K562 (cell line): Measurements from ENCODE around the gene KCP. TPM values are rescaled to one million over a fixed set of nuclear protein-coding genes. Genes with fewer than 3 reads are reported as not detected.
A peak's percentile ranks its signal among the peaks of the same experiment; 100 is the strongest.

ENCODE experiments used
- ATAC-seq: fragments of 200-7000 bp; cut with Tn5 transposase; 3 replicates; pipeline ENCODE4 v1.9.1; 2020; ENCODE audit warnings: moderate library complexity
- BruUV-seq: library from RNA; stranded (reverse); fragments of 400-500 nt; replicated peaks from 2 replicates; lab custom pipeline; 2021; lab: Mats Ljungman, UMichigan
- CTCF ChIA-PET: fragments of 300-600 bp; formaldehyde crosslinking; extraction: SDS; loops from one replicate; lab custom pipeline; 2021; ENCODE audit warnings: low intra/inter-chr PET ratio; lab: Yijun Ruan, JAX
- POLR2A ChIA-PET: fragments of 300-600, 350-650 bp; sonication (Branson Sonifier 250); formaldehyde crosslinking; extraction: SDS; loops from one replicate; lab custom pipeline; 2021; ENCODE audit warnings: antibody characterized with exemption, inconsistent platforms; lab: Yijun Ruan, JAX
- DNase-seq, 4 experiments: peaks; one replicate each; pipeline versions ENCODE4 v3.0.0 to v3.0.0-alpha.2; 2011 to 2018; ENCODE audit warnings: low spot score in 3 of 4, mixed read lengths in 3 of 4; ENCODE audit errors: extremely low read depth in 1 of 4
- FAIRE-seq: peaks from 2 replicates; lab custom pipeline; 2011; peaks lifted over from hg19 to GRCh38; lab: Jason Lieb, UNC
- H2AFZ ChIP-seq: 2 replicates; pipeline ENCODE4 v1.6.0; 2011; ENCODE audit warnings: low read depth, low read length, control low read depth, inconsistent platforms
- H3K27ac ChIP-seq: fragments of 200-600 bp; 3 replicates; pipeline ENCODE4 v1.8.0; 2011; ENCODE audit warnings: low read depth, mild to moderate bottlenecking, control low read depth, inconsistent platforms, low read length, moderate library complexity, mixed read lengths; ENCODE audit errors: extremely low read depth
- H3K27me3 ChIP-seq, 2 experiments: fragments of 300-600 bp in 1 of 2; 2 replicates in 1 of 2; 3 replicates in 1 of 2; pipeline versions ENCODE4 v1.6.0 to v1.8.0; 2011; ENCODE audit warnings: inconsistent platforms in 2 of 2, low read length in 2 of 2, mild to moderate bottlenecking in 1 of 2, mixed read lengths in 1 of 2, moderate library complexity in 1 of 2; ENCODE audit not compliant: control insufficient read depth in 2 of 2, insufficient read depth in 2 of 2
- H3K36me3 ChIP-seq: fragments of 300-600 bp; 3 replicates; pipeline ENCODE4 v1.8.0; 2011; ENCODE audit warnings: mild to moderate bottlenecking, low read length, inconsistent platforms; ENCODE audit not compliant: control insufficient read depth, insufficient read depth
- H3K4me1 ChIP-seq, 2 experiments: fragments of 200-600 bp in 1 of 2; replicated peaks in 1 of 2; 2 replicates in 1 of 2; 3 replicates in 1 of 2; pipeline versions ENCODE4 v1.5.1 to v1.8.0; 2011; ENCODE audit warnings: inconsistent platforms in 2 of 2, low read length in 2 of 2, mild to moderate bottlenecking in 1 of 2, mixed read lengths in 1 of 2, moderate library complexity in 1 of 2; ENCODE audit not compliant: control insufficient read depth in 2 of 2, insufficient read depth in 2 of 2
- H3K4me2 ChIP-seq: 2 replicates; pipeline ENCODE4 v1.6.1; 2011; ENCODE audit warnings: low read length, control low read depth, inconsistent platforms, mixed read lengths; ENCODE audit not compliant: insufficient read depth
- H3K4me3 ChIP-seq: fragments of 200-600 bp; sonication (generic), shearing (Covaris generic); 2 replicates; pipeline ENCODE4 v1.5.1; 2016; ENCODE audit warnings: control low read depth, inconsistent platforms
- H3K79me2 ChIP-seq: fragments of 200-600 bp; 3 replicates; pipeline ENCODE4 v1.8.0; 2011; ENCODE audit warnings: low read length, inconsistent platforms; ENCODE audit not compliant: control insufficient read depth, insufficient read depth
- H3K9ac ChIP-seq, 2 experiments: 2 replicates each; pipeline versions ENCODE4 v1.6.0 to v1.6.1; 2011; ENCODE audit warnings: low read depth in 2 of 2, low read length in 2 of 2, control low read depth in 1 of 2, inconsistent platforms in 1 of 2, mild to moderate bottlenecking in 1 of 2, mixed read lengths in 1 of 2; ENCODE audit not compliant: insufficient read depth in 1 of 2
- H3K9me1 ChIP-seq: one replicate; pipeline ENCODE4 v1.6.0; 2011; ENCODE audit warnings: inconsistent platforms, mild to moderate bottlenecking, low read length, moderate library complexity; ENCODE audit not compliant: control insufficient read depth, insufficient read depth
- H3K9me3 ChIP-seq: replicated peaks from 2 replicates; pipeline ENCODE4 v1.5.1; 2011; ENCODE audit warnings: low read depth, low read length, inconsistent platforms; ENCODE audit not compliant: control insufficient read depth, insufficient read depth
- H4K20me1 ChIP-seq: replicated peaks from 2 replicates; pipeline ENCODE4 v1.6.1; 2011; ENCODE audit warnings: low read length, inconsistent platforms, mixed read lengths; ENCODE audit not compliant: control insufficient read depth, insufficient read depth
- NFIC ChIP-seq: fragments of 450-650 bp; IDR thresholded peaks from 2 replicates; pipeline ENCODE4 v1.6.1; 2017; ENCODE audit warnings: mild to moderate bottlenecking, inconsistent platforms
- POLR3G ChIP-seq: IDR thresholded peaks from 2 replicates; pipeline ENCODE4 v1.6.1; 2011; ENCODE audit not compliant: insufficient read length, insufficient replicate concordance; ENCODE audit errors: extremely low read depth
- ZKSCAN1 ChIP-seq: fragments of 150-350 bp; IDR thresholded peaks from 2 replicates; pipeline ENCODE4 v1.6.1; 2016; ENCODE audit warnings: low read depth, low read length
- ZNF146 ChIP-seq: IDR thresholded peaks from one replicate; pipeline ENCODE4 v1.6.1; 2018; ENCODE audit warnings: missing compliant biosample characterization; ENCODE audit not compliant: unreplicated experiment
- ZNF444 ChIP-seq: fragments of 250-450 bp; sonication (Bioruptor Pico); IDR thresholded peaks from 2 replicates; pipeline ENCODE4 v1.4.0; 2020; ENCODE audit warnings: mild to moderate bottlenecking, moderate library complexity
- WGBS: fragments of 100-300 bp; shearing (Covaris generic); methylation state at CpG from one replicate; pipeline ENCODE4 v1.1.6; 2016; ENCODE audit warnings: low coverage, mixed read lengths; ENCODE audit not compliant: insufficient coverage; ENCODE audit errors: missing lambda C conversion rate; 5-methylcytosine and 5-hydroxymethylcytosine counted together
- in situ Hi-C: fragments of 300-500 bp; cut with MboI; formaldehyde crosslinking; loops from 4 replicates; pipeline ENCODE4 v1.15.0; 2018; ENCODE audit warnings: inconsistent platforms, mixed read lengths
- intact Hi-C: fragments of 100-400 bp; cut with micrococcal nuclease; formaldehyde crosslinking; loops from 2 replicates; pipeline ENCODE4 v1.14.2; 2022
- polyA plus RNA-seq, 8 experiments: library from polyadenylated mRNA; depleted of rRNA in 4 of 8; stranded (reverse) in 5 of 8; unstranded in 3 of 8; fragments of >200 nt; fragmentation: Nextera tagmentation in 2 of 8; fragmentation: Illumina TruSeq in 1 of 8; extraction: Ambion mirVana in 2 of 8; extraction: Trizol in 1 of 8; gene quantifications; 2 replicates each; pipeline versions ENCODE4 v1.2.1 to v1.2.3, GENCODE V29; 2011 to 2014; ENCODE audit warnings: inconsistent platforms in 1 of 8, missing spikeins in 1 of 8
- total RNA-seq, 7 experiments: library from RNA; depleted of rRNA in 6 of 7; stranded (reverse); fragments of >200 nt in 6 of 7; fragmentation: Illumina TruSeq in 2 of 7; extraction: Trizol in 2 of 7; gene quantifications; 2 replicates each; pipeline versions ENCODE4 v1.2.1 to v1.2.3, GENCODE V29; 2011 to 2021; ENCODE audit warnings: low replicate concordance in 1 of 7
- TF ChIP-seq, protein P1 (sequence below): fragments of 250-450 bp; sonication (Bioruptor Pico); IDR thresholded peaks from 2 replicates; pipeline ENCODE4 v1.8.0; 2021; ENCODE audit warnings: moderate library complexity, mild to moderate bottlenecking, inconsistent platforms
- TF ChIP-seq, protein P2 (sequence below): sonication (generic); formaldehyde crosslinking; IDR thresholded peaks from 2 replicates; pipeline ENCODE4 v1.8.0; 2022; ENCODE audit warnings: missing genetic modification reagents, mild to moderate bottlenecking, moderate library complexity, borderline replicate concordance

KCP gene
- total and polyA plus RNA-seq, 9 of the 15 experiments (the other 6 are each of a cell fraction or from before 2014, with no cell fraction given) = 0.06 to 0.17 (median 0.12) TPM; not detected in 3

DNA sequence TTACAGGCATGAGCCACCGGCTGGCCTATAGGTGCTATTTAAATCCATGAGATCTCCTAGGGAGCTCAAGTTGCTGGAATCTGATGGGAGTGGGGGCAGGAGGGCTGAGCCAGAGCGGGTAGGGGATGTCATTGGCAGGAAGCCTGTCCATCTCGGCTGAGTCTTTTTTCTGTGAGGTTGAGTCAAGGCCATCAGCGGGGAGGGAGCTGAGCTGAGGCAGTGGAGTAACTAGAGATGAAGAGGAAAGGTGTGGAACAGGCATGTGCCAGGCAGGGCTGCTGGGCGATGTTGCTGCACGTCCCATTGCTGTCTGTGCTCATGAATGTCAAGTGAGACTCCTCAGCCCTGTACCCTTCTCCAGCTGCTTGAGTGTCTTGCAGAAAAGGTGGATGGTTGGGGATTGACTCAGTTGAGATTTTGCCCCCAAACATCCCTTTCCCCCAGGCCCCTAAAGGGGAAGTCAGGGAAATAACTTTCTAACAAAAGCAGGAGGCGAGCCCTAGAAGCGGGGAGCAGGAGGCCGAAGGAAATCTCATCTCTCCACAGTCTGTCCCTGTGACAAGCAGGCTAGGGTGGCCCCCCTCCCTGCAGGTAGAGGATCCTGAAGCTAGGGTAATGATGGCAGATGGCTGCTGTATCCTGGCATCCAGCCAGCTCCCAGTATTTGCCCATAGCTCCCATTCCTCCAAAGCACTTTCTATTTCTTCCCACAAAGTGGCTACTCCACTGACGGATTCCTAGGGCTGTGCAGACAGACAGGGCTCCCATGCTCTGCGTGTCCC, 42.5 kb downstream of the KCP start:
- H3K79me2 ChIP-seq = peaks cover 36% of the 10 kb centered on the region
- H3K9ac ChIP-seq = no peak overlapping the region
- no peak overlapping the region for H3K4me2 ChIP-seq
- BruUV-seq = no TSS peak
- TF ChIP-seq POLR3G (no peak), ZNF146 (CRISPR knock-in tag) (no peak), ZKSCAN1 (no peak), ZNF444 (CRISPR knock-in tag) (no peak), NFIC (peak; percentile 85)
- TF ChIP-seq, protein P1, sequence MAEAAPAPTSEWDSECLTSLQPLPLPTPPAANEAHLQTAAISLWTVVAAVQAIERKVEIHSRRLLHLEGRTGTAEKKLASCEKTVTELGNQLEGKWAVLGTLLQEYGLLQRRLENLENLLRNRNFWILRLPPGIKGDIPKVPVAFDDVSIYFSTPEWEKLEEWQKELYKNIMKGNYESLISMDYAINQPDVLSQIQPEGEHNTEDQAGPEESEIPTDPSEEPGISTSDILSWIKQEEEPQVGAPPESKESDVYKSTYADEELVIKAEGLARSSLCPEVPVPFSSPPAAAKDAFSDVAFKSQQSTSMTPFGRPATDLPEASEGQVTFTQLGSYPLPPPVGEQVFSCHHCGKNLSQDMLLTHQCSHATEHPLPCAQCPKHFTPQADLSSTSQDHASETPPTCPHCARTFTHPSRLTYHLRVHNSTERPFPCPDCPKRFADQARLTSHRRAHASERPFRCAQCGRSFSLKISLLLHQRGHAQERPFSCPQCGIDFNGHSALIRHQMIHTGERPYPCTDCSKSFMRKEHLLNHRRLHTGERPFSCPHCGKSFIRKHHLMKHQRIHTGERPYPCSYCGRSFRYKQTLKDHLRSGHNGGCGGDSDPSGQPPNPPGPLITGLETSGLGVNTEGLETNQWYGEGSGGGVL (CRISPR knock-in tag) = no peak
- TF ChIP-seq, protein P2, sequence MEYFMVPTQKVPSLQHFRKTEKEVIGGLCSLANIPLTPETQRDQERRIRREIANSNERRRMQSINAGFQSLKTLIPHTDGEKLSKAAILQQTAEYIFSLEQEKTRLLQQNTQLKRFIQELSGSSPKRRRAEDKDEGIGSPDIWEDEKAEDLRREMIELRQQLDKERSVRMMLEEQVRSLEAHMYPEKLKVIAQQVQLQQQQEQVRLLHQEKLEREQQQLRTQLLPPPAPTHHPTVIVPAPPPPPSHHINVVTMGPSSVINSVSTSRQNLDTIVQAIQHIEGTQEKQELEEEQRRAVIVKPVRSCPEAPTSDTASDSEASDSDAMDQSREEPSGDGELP = 0 out of 2 replicates have a peak, but pooled peaks have one; percentile 15
- peaks cover 45% of the 10 kb centered on the region for H3K36me3 ChIP-seq
- peaks cover 0 to 28% of the 10 kb centered on the region in 2 experiments; a peak in 2 of 5 replicates for H3K4me1 ChIP-seq
- ChIA-PET CTCF (no interaction called here), POLR2A (interaction anchor here (0.5 to 1.6 kb wide), 7 partner anchors 8 to 632 kb away, joined by 3 to 9 read pairs (median 4); no protein-coding TSS in a partner anchor)
- H3K4me3 ChIP-seq = no peak overlapping the region
- no peaks in the 10 kb centered on the region; the same call in 1 of the 2 replicates for H4K20me1 ChIP-seq
- in situ Hi-C loops (no loop called here), intact Hi-C loops (no loop called here)
- no peaks in the 10 kb centered on the region for H3K27me3 ChIP-seq
- DNase-seq (no peak), FAIRE-seq (no peak), ATAC-seq (no peak)
- 88% methylated on average over 11 of the region's 11 CpGs for WGBS
- no peaks in the 10 kb centered on the region for H3K9me1 ChIP-seq
- no peaks in the 10 kb centered on the region for H3K9me3 ChIP-seq
- no peak overlapping the region for H2AFZ ChIP-seq
- no peak overlapping the region for H3K27ac ChIP-seq
